NOMO-1 treated with DMSO at 0.1 percent for 48 hours (cell line): ENCODE measurements around the gene SESN3.

Experiments used
- DNase-seq: peaks from one replicate; lab custom pipeline; 2025; ENCODE audit not compliant: unreplicated experiment; lab: John Stamatoyannopoulos, UW

The SESN3 gene

GRCh38 chr11:95132956-95133355, 98.0 kb downstream of the SESN3 start:
- DNase-seq, result no peak

GRCh38 chr11:95128602-95129001, 102.4 kb downstream of the SESN3 start:
- DNase-seq, result no peak

GRCh38 chr11:95123556-95123955, 107.4 kb downstream of the SESN3 start:
- DNase-seq, result no peak

- no peak for DNase-seq
Measured at GRCh38 chr11:95121698-95122097, 109.3 kb downstream of the SESN3 start.

GRCh38 chr11:95119361-95120060, 111.5 kb downstream of the SESN3 start:
- DNase-seq, result no peak

- no peak for DNase-seq
Measured at GRCh38 chr11:95115597-95115996, 115.4 kb downstream of the SESN3 start.
